Smooth muscle cell (in vitro differentiated cells): ENCODE measurements around the gene EHMT1. TPM values are rescaled to one million over a fixed set of nuclear protein-coding genes. Genes with fewer than 3 reads are reported as not detected.

Experiments used
- DNase-seq: peaks from one replicate; lab custom pipeline; 2025; ENCODE audit not compliant: unreplicated experiment; lab: John Stamatoyannopoulos, UW
- H2AFZ ChIP-seq: fragments of 200-600 bp; sonication (generic); 2 replicates; pipeline ENCODE4 v1.6.0; 2016; ENCODE audit warnings: antibody characterized with exemption, low read depth, mild to moderate bottlenecking
- H3F3A ChIP-seq: fragments of 200-600 bp; sonication (generic); 2 replicates; pipeline ENCODE4 v1.6.0; 2017; ENCODE audit warnings: antibody characterized with exemption, low read depth
- H3K27ac ChIP-seq: fragments of 200-600 bp; sonication (generic); 2 replicates; pipeline ENCODE4 v1.5.1; 2016; ENCODE audit warnings: low read depth, mild to moderate bottlenecking
- H3K27me3 ChIP-seq: fragments of 200-600 bp; sonication (generic); 2 replicates; pipeline ENCODE4 v1.6.1; 2016; ENCODE audit warnings: low read depth, mild to moderate bottlenecking
- H3K36me3 ChIP-seq: fragments of 200-600 bp; sonication (generic); 2 replicates; pipeline ENCODE4 v1.5.1; 2016; ENCODE audit warnings: low read depth
- H3K4me1 ChIP-seq: fragments of 200-600 bp; sonication (generic); 2 replicates; pipeline ENCODE4 v1.5.1; 2016; ENCODE audit warnings: low read depth
- H3K4me2 ChIP-seq: fragments of 200-600 bp; sonication (generic); 2 replicates; pipeline ENCODE4 v1.6.0; 2016; ENCODE audit warnings: mild to moderate bottlenecking
- H3K4me3 ChIP-seq: fragments of 200-600 bp; sonication (generic); 2 replicates; pipeline ENCODE4 v1.5.1; 2016; ENCODE audit warnings: mild to moderate bottlenecking
- H3K79me2 ChIP-seq: fragments of 200-600 bp; sonication (generic); 2 replicates; pipeline ENCODE4 v1.6.0; 2016; ENCODE audit warnings: low read depth, mild to moderate bottlenecking
- H3K9ac ChIP-seq: fragments of 200-600 bp; sonication (generic); 2 replicates; pipeline ENCODE4 v1.6.0; 2016; ENCODE audit warnings: low read depth
- H3K9me3 ChIP-seq: fragments of 200-600 bp; sonication (generic); replicated peaks from 2 replicates; pipeline ENCODE4 v1.5.1; 2016; ENCODE audit warnings: low read depth
- H4K20me1 ChIP-seq: fragments of 200-600 bp; sonication (generic); 2 replicates; pipeline ENCODE4 v1.6.0; 2016; ENCODE audit warnings: low read depth
- CTCF ChIP-seq: fragments of 200-600 bp; sonication (generic); IDR thresholded peaks from 2 replicates; pipeline ENCODE4 v1.5.1; 2017; ENCODE audit warnings: borderline replicate concordance, mild to moderate bottlenecking, antibody characterized with exemption; ENCODE audit not compliant: insufficient read depth, poor library complexity, severe bottlenecking
- WGBS: methylation state at CpG from one replicate; pipeline ENCODE4 v1.1.7; 2016; ENCODE audit warnings: low lambda C conversion rate; 5-methylcytosine and 5-hydroxymethylcytosine counted together
- polyA plus RNA-seq: library from polyadenylated mRNA; unstranded; fragments of >200 nt; fragmentation: Nextera tagmentation; extraction: Ambion mirVana; gene quantifications from 2 replicates; pipeline ENCODE4 v1.2.1, GENCODE V29; 2016
- total RNA-seq: library from RNA; depleted of rRNA; stranded (reverse); fragments of >200 nt; gene quantifications from 2 replicates; pipeline ENCODE4 v1.2.3, GENCODE V29; 2014

EHMT1 gene
- total and polyA plus RNA-seq, 2 experiments from 2014 or later = 23.1 to 34.1 TPM

GRCh38 chr9:137860361-137860760 is 241.6 kb downstream of the EHMT1 start:
- Histone ChIP-seq H3K4me3 (no peak overlapping the region), H2AFZ (no peak overlapping the region), H3K27me3 (no peaks in the 10 kb centered on the region), H3K36me3 (no peaks in the 10 kb centered on the region), H4K20me1 (no peaks in the 10 kb centered on the region), H3K9me3 (peaks cover 8% of the 10 kb centered on the region), H3F3A (no peaks in the 10 kb centered on the region), H3K4me1 (no peaks in the 10 kb centered on the region), H3K9ac (no peak overlapping the region), H3K4me2 (no peak overlapping the region), H3K27ac (no peak overlapping the region), H3K79me2 (no peaks in the 10 kb centered on the region)
- DNase-seq = no peak
- WGBS = 93% methylated on average over 1 of the region's 1 CpG
- TF ChIP-seq CTCF = no peak

GRCh38 chr9:137865581-137866145 is 246.9 kb downstream of the EHMT1 start:
- Histone ChIP-seq H3F3A (no peaks in the 10 kb centered on the region), H3K27me3 (no peaks in the 10 kb centered on the region), H3K4me1 (no peaks in the 10 kb centered on the region), H3K4me2 (no peak overlapping the region), H2AFZ (no peak overlapping the region), H4K20me1 (no peaks in the 10 kb centered on the region), H3K27ac (no peak overlapping the region), H3K79me2 (no peaks in the 10 kb centered on the region), H3K9ac (no peak overlapping the region), H3K36me3 (no peaks in the 10 kb centered on the region), H3K9me3 (peaks cover 3% of the 10 kb centered on the region), H3K4me3 (no peak overlapping the region)
- no peak for DNase-seq
- WGBS = 54% methylated on average over 18 of the region's 18 CpGs
- no peak for TF ChIP-seq CTCF

GRCh38 chr9:137866226-137867141 is 247.7 kb downstream of the EHMT1 start:
- Histone ChIP-seq H3K9ac (no peak overlapping the region), H2AFZ (no peak overlapping the region), H3K79me2 (no peaks in the 10 kb centered on the region), H3K4me3 (no peak overlapping the region), H3K9me3 (no peaks in the 10 kb centered on the region), H3K27ac (no peak overlapping the region), H3K4me2 (no peak overlapping the region), H3F3A (no peaks in the 10 kb centered on the region), H3K36me3 (no peaks in the 10 kb centered on the region), H4K20me1 (no peaks in the 10 kb centered on the region), H3K27me3 (no peaks in the 10 kb centered on the region), H3K4me1 (no peaks in the 10 kb centered on the region)
- no peak for DNase-seq
- no peak for TF ChIP-seq CTCF
- WGBS = 75% methylated on average over 21 of the region's 21 CpGs
